ENCODE results near the gene CAMTA1.

Gene CAMTA1

DNA sequence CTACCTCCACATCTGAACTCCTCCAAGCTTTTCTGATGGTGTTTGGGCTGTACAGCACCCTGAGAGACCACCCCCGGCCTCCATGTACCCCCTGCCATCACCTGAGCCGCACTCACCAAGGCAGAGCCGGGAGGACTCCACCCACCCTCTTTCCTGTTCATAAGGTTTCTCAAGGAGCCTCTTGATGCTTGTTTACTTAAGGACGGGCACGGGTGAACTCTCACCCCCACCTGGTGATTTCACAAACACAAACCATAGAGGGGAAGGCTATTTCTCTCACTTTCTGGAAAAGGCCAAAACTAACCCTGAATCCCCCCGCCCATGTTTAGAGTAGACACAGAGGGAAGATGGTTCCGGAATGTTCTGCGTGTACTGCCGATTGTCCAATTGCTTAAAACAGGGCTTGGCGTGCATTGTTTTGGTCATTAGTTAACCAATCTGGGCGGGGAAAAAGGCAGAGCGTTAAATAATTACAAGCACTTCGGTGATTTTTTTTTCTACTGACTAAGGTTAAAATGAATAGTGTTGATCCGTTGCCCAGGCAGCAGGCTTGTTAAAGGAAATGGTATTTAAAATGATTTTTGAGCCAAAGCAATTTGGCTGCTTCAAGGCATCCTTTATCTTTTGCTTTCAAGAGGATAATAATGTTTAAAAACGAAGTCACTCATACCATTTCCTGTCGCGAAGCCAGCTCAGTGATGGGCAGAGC lies 706.0 kb downstream of the CAMTA1 start:
- no peak for DNase-seq

DNA sequence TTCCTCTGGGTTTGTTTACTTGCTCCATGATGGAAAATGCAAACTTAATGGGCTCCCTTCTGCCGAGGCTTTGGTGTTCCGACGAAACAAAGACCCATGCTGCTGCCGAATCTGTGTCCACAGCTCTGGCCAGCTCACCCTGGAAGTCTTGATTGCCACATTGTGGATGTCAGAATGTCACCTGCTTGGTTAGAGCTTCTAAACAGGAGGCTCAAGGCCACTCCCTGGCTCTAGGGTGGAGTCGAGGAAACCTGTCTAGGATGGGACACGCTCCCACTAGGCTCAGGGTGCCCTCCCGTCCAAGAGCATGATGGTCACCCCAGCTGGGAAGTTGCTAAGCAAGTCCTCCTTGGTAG lies 706.5 kb downstream of the CAMTA1 start:
- DNase-seq: no peak

GRCh38 chr1:7493711-7494454 lies 708.6 kb downstream of the CAMTA1 start:
- DNase-seq: no peak

GRCh38 chr1:7495962-7496361 lies 710.7 kb downstream of the CAMTA1 start:
- no peak for DNase-seq

DNA sequence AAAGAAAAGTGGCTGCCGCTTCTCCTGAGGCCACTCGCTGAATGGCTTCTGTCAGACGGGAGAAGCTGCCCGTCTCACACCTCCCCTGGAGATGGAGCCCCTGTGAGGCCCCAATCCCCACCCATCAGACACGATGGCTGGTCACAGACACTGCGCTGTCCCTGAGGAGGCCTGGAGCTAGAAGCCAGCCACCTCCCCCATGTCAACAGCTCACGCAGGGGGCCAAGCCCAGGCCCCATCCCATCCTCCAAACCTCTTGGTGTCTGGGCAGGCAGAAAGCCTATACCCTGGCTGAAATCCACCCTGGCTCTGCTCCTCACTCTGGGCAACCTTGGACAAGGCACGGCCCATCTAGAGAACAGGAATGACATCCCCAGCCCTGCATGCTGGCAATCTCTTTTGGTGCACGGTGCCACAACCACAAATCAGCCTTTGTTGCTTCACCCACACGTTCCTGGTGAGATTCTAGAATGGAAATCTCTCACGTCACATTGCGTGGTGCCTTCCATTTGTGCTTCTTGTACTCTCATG lies 711.9 kb downstream of the CAMTA1 start:
- no peak for DNase-seq

- no peak for DNase-seq
Observed at GRCh38 chr1:7500381-7501083, 715.3 kb downstream of the CAMTA1 start.

GRCh38 chr1:7501084-7501491 lies 715.8 kb downstream of the CAMTA1 start:
- no peak for DNase-seq

GRCh38 chr1:7501723-7502603 lies 716.7 kb downstream of the CAMTA1 start:
- no peak for DNase-seq

DNA sequence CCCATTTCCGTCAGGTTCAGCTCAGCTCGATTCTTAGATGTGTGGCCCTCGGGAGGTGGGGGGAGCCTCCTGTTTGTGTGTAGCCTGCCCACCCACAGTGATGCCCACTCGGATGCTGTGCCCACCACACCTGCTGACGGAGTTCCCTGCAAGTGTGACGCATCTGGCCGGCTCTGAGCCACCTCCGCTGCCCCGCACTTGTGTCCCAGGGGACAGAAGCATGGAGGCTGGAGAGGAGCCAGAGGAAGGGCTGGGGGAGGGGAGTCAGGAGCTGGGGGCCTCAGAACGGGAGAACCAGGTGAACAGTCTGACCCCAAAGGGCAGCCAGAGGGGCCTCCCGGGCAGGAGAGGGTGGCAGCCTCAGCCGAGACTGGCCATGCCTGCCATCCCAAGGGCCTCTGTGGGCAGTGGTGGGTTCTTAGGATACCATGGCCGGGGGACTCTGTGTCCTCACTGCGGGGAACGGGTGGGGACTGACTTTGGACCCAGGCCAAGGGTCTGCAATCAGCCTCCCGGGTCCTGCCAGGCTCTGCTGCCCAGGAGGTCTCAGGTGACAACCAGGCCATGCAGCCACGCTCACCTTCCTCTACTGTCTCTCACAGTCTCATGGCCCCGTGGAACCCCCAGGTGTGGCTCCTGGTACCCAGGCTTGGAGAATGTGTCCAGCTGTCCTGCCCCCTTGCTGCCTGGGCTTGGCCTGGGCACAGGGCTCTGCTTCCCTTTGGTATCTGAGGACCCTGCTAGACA lies 718.6 kb downstream of the CAMTA1 start:
- no peak for DNase-seq

GRCh38 chr1:7504438-7504720 lies 719.1 kb downstream of the CAMTA1 start:
- no peak for DNase-seq

GRCh38 chr1:7505094-7505770 lies 720.0 kb downstream of the CAMTA1 start:
- DNase-seq: no peak

GRCh38 chr1:7505771-7506453 lies 720.7 kb downstream of the CAMTA1 start:
- DNase-seq: no peak

GRCh38 chr1:7506454-7507284 lies 721.4 kb downstream of the CAMTA1 start:
- no peak for DNase-seq

GRCh38 chr1:7507285-7508019 lies 722.2 kb downstream of the CAMTA1 start:
- no peak for DNase-seq

GRCh38 chr1:7508052-7508933 lies 723.0 kb downstream of the CAMTA1 start:
- DNase-seq: no peak

GRCh38 chr1:7508934-7509519 lies 723.8 kb downstream of the CAMTA1 start:
- DNase-seq: no peak

- no peak for DNase-seq
Observed at GRCh38 chr1:7509598-7509997, 724.3 kb downstream of the CAMTA1 start.

- DNase-seq: no peak
Observed at GRCh38 chr1:7510389-7510931, 725.2 kb downstream of the CAMTA1 start.
